ENCODE results near the gene SLC10A7. TPM values are rescaled to one million over a fixed set of nuclear protein-coding genes. Genes with fewer than 3 reads are reported as not detected.

SLC10A7 gene
- total RNA-seq, 2 experiments from 2014 or later = 10.7 to 11.0 TPM

DNA sequence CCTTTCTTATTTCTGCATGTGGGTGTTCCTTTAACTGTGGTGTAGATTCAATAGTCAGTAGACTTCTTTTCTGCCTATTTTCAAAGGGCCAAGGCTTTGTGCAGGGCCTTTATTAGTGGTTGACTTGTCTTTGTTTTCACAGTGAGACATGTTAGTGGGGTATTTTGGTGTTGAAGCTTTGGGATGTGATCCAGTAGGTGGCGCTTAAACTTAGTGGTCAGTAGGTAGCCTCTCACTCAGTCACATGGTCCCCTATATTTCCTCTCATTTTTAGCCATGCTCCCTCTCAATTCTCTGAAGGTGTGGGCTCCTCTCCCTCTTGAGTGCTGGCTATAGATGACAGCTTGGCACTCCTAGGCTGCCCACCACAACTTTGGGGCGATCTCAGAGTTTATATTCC is 23.4 kb upstream of the SLC10A7 start:
- POLR2A ChIA-PET = interaction anchor here (0.7 kb wide), 1 partner anchor 142 kb away, joined by 3 read pairs; no protein-coding TSS in a partner anchor
- CTCF ChIA-PET = no interaction called here
- TF ChIP-seq, protein P1, sequence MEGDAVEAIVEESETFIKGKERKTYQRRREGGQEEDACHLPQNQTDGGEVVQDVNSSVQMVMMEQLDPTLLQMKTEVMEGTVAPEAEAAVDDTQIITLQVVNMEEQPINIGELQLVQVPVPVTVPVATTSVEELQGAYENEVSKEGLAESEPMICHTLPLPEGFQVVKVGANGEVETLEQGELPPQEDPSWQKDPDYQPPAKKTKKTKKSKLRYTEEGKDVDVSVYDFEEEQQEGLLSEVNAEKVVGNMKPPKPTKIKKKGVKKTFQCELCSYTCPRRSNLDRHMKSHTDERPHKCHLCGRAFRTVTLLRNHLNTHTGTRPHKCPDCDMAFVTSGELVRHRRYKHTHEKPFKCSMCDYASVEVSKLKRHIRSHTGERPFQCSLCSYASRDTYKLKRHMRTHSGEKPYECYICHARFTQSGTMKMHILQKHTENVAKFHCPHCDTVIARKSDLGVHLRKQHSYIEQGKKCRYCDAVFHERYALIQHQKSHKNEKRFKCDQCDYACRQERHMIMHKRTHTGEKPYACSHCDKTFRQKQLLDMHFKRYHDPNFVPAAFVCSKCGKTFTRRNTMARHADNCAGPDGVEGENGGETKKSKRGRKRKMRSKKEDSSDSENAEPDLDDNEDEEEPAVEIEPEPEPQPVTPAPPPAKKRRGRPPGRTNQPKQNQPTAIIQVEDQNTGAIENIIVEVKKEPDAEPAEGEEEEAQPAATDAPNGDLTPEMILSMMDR (IDR thresholded peaks at IDR 0.05) = no peak
- H3K27ac Mint-ChIP-seq = no peak overlapping the region
- ATAC-seq (no peak), DNase-seq (no peak)
- H3K4me3 Mint-ChIP-seq = no peak overlapping the region
- no peaks in the 10 kb centered on the region for H3K4me1 Mint-ChIP-seq (ENCODE audit: low read depth)
- H3K9me3 Mint-ChIP-seq = peaks cover 15% of the 10 kb centered on the region
- H3K27me3 Mint-ChIP-seq = peaks cover 18% of the 10 kb centered on the region
- intact Hi-C loops (cut with micrococcal nuclease) = no loop called here
- peaks cover 3% of the 10 kb centered on the region for H3K36me3 Mint-ChIP-seq (ENCODE audit: low read depth)

DNA sequence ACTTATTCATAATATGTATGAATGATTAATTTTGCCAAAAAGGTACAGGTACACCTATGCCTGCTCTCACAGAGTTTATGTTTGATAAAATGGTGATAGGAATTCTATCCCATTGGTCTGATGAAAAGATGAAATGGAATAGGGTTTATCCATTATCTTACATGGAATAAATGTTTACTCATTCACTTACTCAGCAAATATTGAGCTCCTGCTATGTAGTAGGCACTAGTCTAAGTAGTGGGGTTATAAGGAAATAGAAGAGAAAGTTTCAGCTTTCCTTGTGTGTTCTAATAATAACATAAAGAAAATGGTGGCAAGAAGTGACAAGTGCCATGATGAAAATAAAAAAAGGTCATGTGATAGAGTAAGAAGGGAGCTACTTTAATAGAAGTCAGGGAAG is 12.4 kb upstream of the SLC10A7 start:
- ATAC-seq = no peak
- Mint-ChIP-seq H3K27ac (no peak overlapping the region), H3K36me3 (ENCODE audit: low read depth) (no peaks in the 10 kb centered on the region), H3K4me3 (no peak overlapping the region), H3K4me1 (ENCODE audit: low read depth) (no peaks in the 10 kb centered on the region), H3K27me3 (peaks cover 3% of the 10 kb centered on the region), H3K9me3 (peaks cover 12% of the 10 kb centered on the region)
- no peak for DNase-seq
- POLR2A ChIA-PET = no interaction called here
- TF ChIP-seq, protein P1 (IDR thresholded peaks at IDR 0.05) = no peak
- intact Hi-C loops (cut with micrococcal nuclease) = no loop called here
- CTCF ChIA-PET = no interaction called here

DNA sequence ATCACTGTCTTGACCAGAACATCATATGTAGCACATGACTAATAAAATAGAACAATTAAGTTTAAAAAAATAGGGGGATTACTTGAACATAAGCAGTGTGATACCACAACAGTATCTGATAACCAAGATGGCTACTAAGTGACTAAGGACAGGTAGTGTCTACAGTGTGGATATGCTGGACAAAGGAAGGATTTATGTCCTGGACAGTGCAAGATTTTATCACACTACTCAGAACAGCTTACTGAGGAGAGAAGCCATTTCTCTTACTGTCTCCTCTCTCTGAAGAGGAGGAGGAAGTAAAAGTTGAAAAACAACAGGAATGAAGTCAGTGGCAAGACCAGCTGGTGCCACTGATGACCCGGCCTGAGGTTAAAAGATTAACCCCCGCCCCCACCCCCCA is 4.0 kb upstream of the SLC10A7 start:
- Mint-ChIP-seq H3K4me1 (ENCODE audit: low read depth) (peaks cover 13% of the 10 kb centered on the region), H3K27ac (no peak overlapping the region), H3K27me3 (no peaks in the 10 kb centered on the region), H3K9me3 (peaks cover 3% of the 10 kb centered on the region), H3K4me3 (no peak overlapping the region), H3K36me3 (ENCODE audit: low read depth) (no peaks in the 10 kb centered on the region)
- ATAC-seq (no peak), DNase-seq (no peak)
- POLR2A ChIA-PET = no interaction called here
- TF ChIP-seq, protein P1 (IDR thresholded peaks at IDR 0.05) = no peak
- intact Hi-C loops (cut with micrococcal nuclease) = no loop called here
- CTCF ChIA-PET = no interaction called here

DNA sequence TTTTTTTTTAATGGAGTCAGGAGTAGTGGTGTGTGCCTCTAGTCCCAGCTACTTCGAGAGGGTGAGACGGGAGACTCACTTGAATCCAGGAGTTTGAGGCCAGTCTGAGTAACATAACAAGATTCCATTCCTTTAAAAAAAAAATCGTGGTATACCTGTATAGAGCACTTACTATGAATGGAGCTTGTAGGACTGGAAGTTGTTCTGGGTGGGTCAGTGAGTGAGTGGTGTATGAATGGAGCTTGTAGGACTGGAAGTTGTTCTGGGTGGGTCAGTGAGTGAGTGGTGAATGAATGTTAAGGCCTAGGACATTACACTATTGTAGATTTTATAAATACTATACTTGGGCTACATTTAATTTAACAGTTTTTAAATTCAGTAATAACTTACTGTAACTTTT is 2.9 kb upstream of the SLC10A7 start:
- no peaks in the 10 kb centered on the region for H3K27me3 Mint-ChIP-seq
- intact Hi-C loops (cut with micrococcal nuclease) = loop anchor here (5.0 kb wide), 2 partner anchors 67 to 182 kb away; no protein-coding TSS in a partner anchor
- POLR2A ChIA-PET = no interaction called here
- no peak for DNase-seq
- H3K9me3 Mint-ChIP-seq = no peaks in the 10 kb centered on the region
- H3K4me3 Mint-ChIP-seq = no peak overlapping the region
- peaks cover 13% of the 10 kb centered on the region for H3K4me1 Mint-ChIP-seq (ENCODE audit: low read depth)
- CTCF ChIA-PET = interaction anchor here (0.7 kb wide), 1 partner anchor 8 kb away, joined by 3 read pairs; no protein-coding TSS in a partner anchor
- no peak overlapping the region for H3K27ac Mint-ChIP-seq
- TF ChIP-seq, protein P1 (IDR thresholded peaks at IDR 0.05) = no peak
- H3K36me3 Mint-ChIP-seq (ENCODE audit: low read depth) = no peaks in the 10 kb centered on the region
- ATAC-seq = no peak

DNA sequence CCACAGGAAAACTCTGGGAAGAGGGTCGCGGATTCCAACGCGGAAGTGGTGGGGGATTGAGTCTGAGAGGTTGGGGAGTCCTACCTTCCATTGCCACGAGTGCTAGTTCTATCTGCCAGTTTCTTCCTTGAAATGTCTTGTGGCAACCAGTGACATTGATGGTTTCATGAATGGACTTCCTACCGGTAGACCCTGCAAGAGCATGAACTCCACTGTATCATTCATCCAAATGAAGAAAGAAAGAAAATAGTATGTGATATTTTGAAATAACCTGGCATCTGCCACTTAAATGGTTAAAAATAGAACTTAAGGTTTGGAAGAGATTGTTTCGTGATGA is 1.1 kb upstream of the SLC10A7 start:
- CTCF ChIA-PET = interaction anchor here (1.1 to 1.4 kb wide), 2 partner anchors 56 to 178 kb away, joined by 3 to 4 read pairs; no protein-coding TSS in a partner anchor
- Mint-ChIP-seq H3K36me3 (ENCODE audit: low read depth) (no peaks in the 10 kb centered on the region), H3K27me3 (no peaks in the 10 kb centered on the region), H3K9me3 (no peaks in the 10 kb centered on the region), H3K27ac (no peak overlapping the region), H3K4me1 (ENCODE audit: low read depth) (peaks cover 19% of the 10 kb centered on the region), H3K4me3 (no peak overlapping the region)
- peak; percentile 6 for ATAC-seq
- POLR2A ChIA-PET = interaction anchor here (0.5 to 1.3 kb wide), 3 partner anchors 65 to 180 kb away, joined by 3 to 5 read pairs (median 4); no protein-coding TSS in a partner anchor
- DNase-seq = no peak
- intact Hi-C loops (cut with micrococcal nuclease) = loop anchor here (5.0 kb wide), 2 partner anchors 66 to 181 kb away; no protein-coding TSS in a partner anchor
- TF ChIP-seq, protein P1 (IDR thresholded peaks at IDR 0.05) = no peak

Measured in activated CD8-positive, alpha-beta T cell treated with anti-CD3 and anti-CD28 coated beads for 36 hours (primary cell).